Stimulated activated CD8-positive, alpha-beta memory T cell treated with anti-CD3 and anti-CD28 coated beads, Interleukin-12 subunit alpha, Interleukin-12 subunit beta, amount 100 ng/mL, for 4 hours (primary cell): ENCODE results near the gene CIP2A.
A peak's percentile ranks its signal among the peaks of the same experiment; 100 is the strongest.
"Not testable (repeated sequence)": the region's sequence is repeated elsewhere in the genome, so short reads cannot be mapped to it uniquely, and the experiment has no call there.

Experiments
- DNase-seq: peaks from one replicate; pipeline ENCODE4 v3.0.0-alpha.2; 2020; ENCODE audit warnings: low read depth

The CIP2A gene

GRCh38 chr3:108589081-108589997 is at the start of gene CIP2A, which contains the start of gene DZIP3:
CIP2A (minus strand) TSS chr3:108589438; CDS start chr3:108589375, 63 bp downstream.
DZIP3 (plus strand) TSS chr3:108589722; CDS start chr3:108605407, 15,685 bp downstream.
- DNase-seq = peak; percentile 70

GRCh38 chr3:108629974-108630373 is 40.7 kb upstream of the CIP2A start:
- no peak for DNase-seq

- no peak for DNase-seq
Measured at GRCh38 chr3:108623504-108623903, 34.3 kb upstream of the CIP2A start.

GRCh38 chr3:108620250-108620649 is 31.0 kb upstream of the CIP2A start:
- no peak for DNase-seq

- not testable (repeated sequence) for DNase-seq
Measured at GRCh38 chr3:108616090-108616489, 26.9 kb upstream of the CIP2A start.

GRCh38 chr3:108610651-108611050 is 21.4 kb upstream of the CIP2A start:
- DNase-seq = no peak

GRCh38 chr3:108608750-108609149 is 19.5 kb upstream of the CIP2A start:
- DNase-seq = no peak

- no peak for DNase-seq
Measured at GRCh38 chr3:108605491-108605890, 16.3 kb upstream of the CIP2A start.

GRCh38 chr3:108605028-108605427 is 15.8 kb upstream of the CIP2A start:
- no peak for DNase-seq

- no peak for DNase-seq
Measured at GRCh38 chr3:108603691-108604090, 14.5 kb upstream of the CIP2A start.

- no peak for DNase-seq
Measured at GRCh38 chr3:108602935-108603294, 13.7 kb upstream of the CIP2A start.

- no peak for DNase-seq
Measured at GRCh38 chr3:108602249-108602934, 13.2 kb upstream of the CIP2A start.

- no peak for DNase-seq
Measured at GRCh38 chr3:108599677-108600409, 10.6 kb upstream of the CIP2A start.

- DNase-seq = no peak
Measured at GRCh38 chr3:108598375-108598774, 9.1 kb upstream of the CIP2A start.

GRCh38 chr3:108595321-108595720 is 6.1 kb upstream of the CIP2A start:
- no peak for DNase-seq

GRCh38 chr3:108590460-108590859 is 1.2 kb upstream of the CIP2A start:
- no peak for DNase-seq

- DNase-seq = no peak
Measured at GRCh38 chr3:108589998-108590323, 723 bp upstream of the CIP2A start.

GRCh38 chr3:108588601-108589000 is 637 bp downstream of the CIP2A start:
- no peak for DNase-seq

GRCh38 chr3:108578064-108578463 is 11.2 kb downstream of the CIP2A start:
- DNase-seq = no peak

- no peak for DNase-seq
Measured at GRCh38 chr3:108569336-108569735, 19.9 kb downstream of the CIP2A start.

- no peak for DNase-seq
Measured at GRCh38 chr3:108566599-108566998, 22.6 kb downstream of the CIP2A start.

GRCh38 chr3:108565506-108565905 is 23.7 kb downstream of the CIP2A start:
- DNase-seq = no peak

GRCh38 chr3:108564564-108564963 is 24.7 kb downstream of the CIP2A start:
- no peak for DNase-seq
